ENCODE measurements around the gene RGS9BP. TPM values are rescaled to one million over a fixed set of nuclear protein-coding genes. Genes with fewer than 3 reads are reported as not detected.

RGS9BP gene
- total RNA-seq, 1 donor from 2014 or later, result 0.29 TPM

DNA sequence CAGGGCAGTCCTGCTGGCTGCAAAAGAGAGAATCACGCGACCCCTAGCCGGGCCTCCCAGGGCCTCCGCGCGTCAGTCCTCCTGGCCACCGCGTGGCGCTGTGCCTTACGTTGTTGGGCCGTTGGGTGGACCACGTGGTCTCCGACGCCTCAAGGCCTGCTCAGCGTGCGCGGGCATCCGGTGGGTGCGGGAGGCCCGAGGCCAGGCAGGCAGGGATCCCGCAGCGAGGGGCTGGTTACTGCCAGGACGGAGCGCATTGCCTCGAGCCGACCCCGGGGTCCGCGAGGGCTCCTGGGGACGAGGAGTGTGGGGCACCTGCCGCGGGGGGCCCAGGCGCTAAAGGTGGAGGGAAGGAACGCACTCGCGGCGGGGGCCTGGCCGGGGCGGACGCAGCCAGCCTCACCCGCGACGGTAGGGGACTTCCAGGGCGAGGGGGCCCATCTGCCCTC, 44.0 kb downstream of the RGS9BP start, which contains the start of gene TDRD12:
TSS of gene TDRD12 (plus strand) at position 157 of the 449 bp plus-strand sequence. CDS start 306 bp downstream, outside the sequence.
- Mint-ChIP-seq H3K27me3 (ENCODE audit: low read depth) (no peaks in the 10 kb centered on the region), H3K4me3 (no peak within 1 kb of the TSS), H3K27ac (no peak within 1 kb of the TSS), H3K4me1 (peaks cover 4% of the 10 kb centered on the region), H3K36me3 (peaks cover 17% of the 10 kb centered on the region), H3K9me3 (no peaks in the 10 kb centered on the region)
- TF ChIP-seq, protein P1, sequence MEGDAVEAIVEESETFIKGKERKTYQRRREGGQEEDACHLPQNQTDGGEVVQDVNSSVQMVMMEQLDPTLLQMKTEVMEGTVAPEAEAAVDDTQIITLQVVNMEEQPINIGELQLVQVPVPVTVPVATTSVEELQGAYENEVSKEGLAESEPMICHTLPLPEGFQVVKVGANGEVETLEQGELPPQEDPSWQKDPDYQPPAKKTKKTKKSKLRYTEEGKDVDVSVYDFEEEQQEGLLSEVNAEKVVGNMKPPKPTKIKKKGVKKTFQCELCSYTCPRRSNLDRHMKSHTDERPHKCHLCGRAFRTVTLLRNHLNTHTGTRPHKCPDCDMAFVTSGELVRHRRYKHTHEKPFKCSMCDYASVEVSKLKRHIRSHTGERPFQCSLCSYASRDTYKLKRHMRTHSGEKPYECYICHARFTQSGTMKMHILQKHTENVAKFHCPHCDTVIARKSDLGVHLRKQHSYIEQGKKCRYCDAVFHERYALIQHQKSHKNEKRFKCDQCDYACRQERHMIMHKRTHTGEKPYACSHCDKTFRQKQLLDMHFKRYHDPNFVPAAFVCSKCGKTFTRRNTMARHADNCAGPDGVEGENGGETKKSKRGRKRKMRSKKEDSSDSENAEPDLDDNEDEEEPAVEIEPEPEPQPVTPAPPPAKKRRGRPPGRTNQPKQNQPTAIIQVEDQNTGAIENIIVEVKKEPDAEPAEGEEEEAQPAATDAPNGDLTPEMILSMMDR (IDR thresholded peaks at IDR 0.05; ENCODE audit: unreplicated experiment), result no peak
- DNase-seq (ENCODE audit: low spot score in 2 of 2, unreplicated experiment in 2 of 2), result no peak

DNA sequence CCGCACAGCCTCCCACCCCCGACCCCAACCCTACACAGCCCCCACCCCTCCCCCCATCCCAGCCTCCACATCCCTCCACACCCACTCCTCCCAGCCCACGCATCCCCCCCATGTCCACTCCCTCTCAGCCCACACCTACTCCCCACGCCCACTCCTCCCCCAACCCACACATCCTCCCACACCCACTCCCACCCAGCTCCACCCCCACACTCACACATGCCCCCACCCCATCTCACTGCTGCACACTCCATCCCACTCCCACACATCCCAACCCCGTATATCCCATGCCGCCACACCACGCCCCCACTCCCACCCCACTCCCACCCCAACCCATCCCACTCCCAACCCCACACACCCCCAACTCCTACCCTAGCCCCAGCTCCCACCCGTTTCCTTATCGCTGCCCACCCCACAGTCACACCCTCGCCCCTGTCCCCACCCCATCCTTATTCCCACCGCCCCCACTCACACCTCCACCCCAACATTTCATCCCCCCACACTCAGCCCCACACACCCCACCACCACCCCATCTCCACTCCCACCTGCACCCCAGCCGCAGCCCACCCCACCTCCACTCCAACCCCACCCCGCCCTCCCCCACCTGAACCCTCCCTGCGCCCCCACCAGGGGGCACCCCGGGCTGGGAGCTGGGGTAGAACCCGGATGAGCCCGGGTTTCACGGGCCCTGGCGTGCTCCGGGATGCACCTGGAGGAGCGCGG, 44.7 kb downstream of the RGS9BP start:
- Mint-ChIP-seq H3K4me3 (no peak overlapping the region), H3K4me1 (peaks cover 4% of the 10 kb centered on the region), H3K27me3 (ENCODE audit: low read depth) (no peaks in the 10 kb centered on the region), H3K36me3 (peaks cover 10% of the 10 kb centered on the region), H3K9me3 (peaks cover 1% of the 10 kb centered on the region), H3K27ac (no peak overlapping the region)
- no peak for DNase-seq (ENCODE audit: low spot score in 2 of 2, unreplicated experiment in 2 of 2)
- TF ChIP-seq, protein P1 (IDR thresholded peaks at IDR 0.05; ENCODE audit: unreplicated experiment), result no peak

DNA sequence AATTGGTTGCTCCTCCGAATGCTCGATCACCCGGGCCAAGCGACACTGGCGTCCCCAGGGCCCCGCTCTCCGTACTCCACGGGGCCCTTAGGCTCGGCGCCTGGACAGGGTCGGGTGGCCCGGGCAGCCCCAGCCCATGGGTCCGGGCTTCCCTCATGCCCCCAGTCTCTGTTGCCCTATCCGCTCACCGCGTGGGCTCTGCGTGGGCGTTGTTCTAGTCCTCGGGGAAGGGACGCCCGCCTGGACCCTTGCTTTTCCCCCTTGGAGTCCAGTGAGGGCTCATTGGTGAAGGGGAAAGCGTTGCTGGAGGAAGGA, 45.2 kb downstream of the RGS9BP start:
- no peak for DNase-seq (ENCODE audit: low spot score in 2 of 2, unreplicated experiment in 2 of 2)
- TF ChIP-seq, protein P1 (IDR thresholded peaks at IDR 0.05; ENCODE audit: unreplicated experiment), result no peak
- peaks cover 5% of the 10 kb centered on the region for H3K9me3 Mint-ChIP-seq
- H3K4me1 Mint-ChIP-seq, result peaks cover 4% of the 10 kb centered on the region
- peaks cover 9% of the 10 kb centered on the region for H3K36me3 Mint-ChIP-seq
- no peak overlapping the region for H3K4me3 Mint-ChIP-seq
- H3K27me3 Mint-ChIP-seq (ENCODE audit: low read depth), result no peaks in the 10 kb centered on the region
- no peak overlapping the region for H3K27ac Mint-ChIP-seq

Other genes starting within 250 kb of the RGS9BP start
- gene PDCD5, start 94.7 kb upstream of the RGS9BP start, total RNA-seq, result 97.9 to 101 TPM (median 98.7 TPM) in 3 replicates
- 30.9 to 33.3 TPM (median 31.8 TPM) in 3 replicates for gene ANKRD27, start 668 bp upstream of the RGS9BP start, total RNA-seq
- 13.3 to 14.2 TPM (median 14.0 TPM) in 3 replicates for gene NUDT19, start 16.0 kb downstream of the RGS9BP start, total RNA-seq
- gene TDRD12, start 43.9 kb downstream of the RGS9BP start, total RNA-seq, result 0.24 to 0.63 TPM (median 0.43 TPM) in 3 replicates
- gene SLC7A9, start 193.9 kb downstream of the RGS9BP start, total RNA-seq, result 0.51 to 1.2 TPM (median 0.65 TPM) in 3 replicates

All from mesothelial cell of epicardium (in vitro differentiated cells).